Stimulated activated CD4-positive, alpha-beta T cell treated with anti-CD3 and anti-CD28 coated beads, Interleukin-15, amount 100 ng/mL, for 24 hours (primary cell): Measurements from ENCODE around the gene DDX1.
"Not testable (repeated sequence)": the region's sequence is repeated elsewhere in the genome, so short reads cannot be mapped to it uniquely, and the experiment has no call there.

Experiments
- DNase-seq: peaks from one replicate; pipeline ENCODE4 v3.0.0-alpha.2; 2020

DDX1 gene

GRCh38 chr2:15596968-15597367, 5.3 kb downstream of the DDX1 start:
- no peak for DNase-seq

- DNase-seq, result no peak
Observed at GRCh38 chr2:15599994-15600393, 8.3 kb downstream of the DDX1 start.

- DNase-seq, result no peak
Observed at GRCh38 chr2:15601681-15602080, 10.0 kb downstream of the DDX1 start.

- no peak for DNase-seq
Observed at GRCh38 chr2:15602393-15602792, 10.7 kb downstream of the DDX1 start.

GRCh38 chr2:15603044-15603765, 11.5 kb downstream of the DDX1 start:
- DNase-seq, result no peak

- no peak for DNase-seq
Observed at GRCh38 chr2:15603948-15604347, 12.3 kb downstream of the DDX1 start.

GRCh38 chr2:15605721-15606120, 14.1 kb downstream of the DDX1 start:
- no peak for DNase-seq

- no peak for DNase-seq
Observed at GRCh38 chr2:15606481-15607441, 15.1 kb downstream of the DDX1 start.

GRCh38 chr2:15607709-15608391, 16.2 kb downstream of the DDX1 start:
- DNase-seq, result no peak

GRCh38 chr2:15608392-15608761, 16.7 kb downstream of the DDX1 start:
- no peak for DNase-seq

- no peak for DNase-seq
Observed at GRCh38 chr2:15609341-15610042, 17.8 kb downstream of the DDX1 start.

GRCh38 chr2:15610430-15610952, 18.8 kb downstream of the DDX1 start:
- no peak for DNase-seq

GRCh38 chr2:15612101-15612500, 20.4 kb downstream of the DDX1 start:
- DNase-seq, result not testable (repeated sequence)

GRCh38 chr2:15613736-15614429, 22.2 kb downstream of the DDX1 start:
- DNase-seq, result no peak

GRCh38 chr2:15614545-15615300, 23.1 kb downstream of the DDX1 start:
- no peak for DNase-seq

GRCh38 chr2:15615301-15615920, 23.7 kb downstream of the DDX1 start:
- no peak for DNase-seq

- DNase-seq, result no peak
Observed at GRCh38 chr2:15616429-15616828, 24.8 kb downstream of the DDX1 start.

- no peak for DNase-seq
Observed at GRCh38 chr2:15616850-15617777, 25.4 kb downstream of the DDX1 start.

GRCh38 chr2:15617778-15618448, 26.2 kb downstream of the DDX1 start:
- no peak for DNase-seq
